ENCODE measurements around the gene MAD2L1BP. TPM values are rescaled to one million over a fixed set of nuclear protein-coding genes. Genes with fewer than 3 reads are reported as not detected.

Gene MAD2L1BP
- total and polyA plus RNA-seq, 2 of the 13 experiments (the other 11 are each of a cell fraction or from before 2014, with no cell fraction given) = 54.2 to 55.5 TPM

GRCh38 chr6:43687437-43688347, 52.1 kb downstream of the MAD2L1BP start, which contains the start of gene MRPS18A (continued):
- no peak for TF ChIP-seq PITX1 (CRISPR knock-in tag; IDR thresholded peaks at IDR 0.05)
- TF ChIP-seq RBM39 (IDR thresholded peaks at IDR 0.05; ENCODE audit: low read depth, low read length, poor library complexity, severe bottlenecking) = no peak
- no peak for TF ChIP-seq SMC3 (IDR thresholded peaks at IDR 0.05; ENCODE audit: low read length)
- TF ChIP-seq FOXC1 (CRISPR knock-in tag; IDR thresholded peaks at IDR 0.05; ENCODE audit: borderline replicate concordance) = no peak; the same call in 1 of the 2 replicates
- peak; percentile 49; the same call in 1 of the 2 replicates for TF ChIP-seq FOXJ3 (CRISPR knock-in tag; IDR thresholded peaks at IDR 0.05; ENCODE audit: borderline replicate concordance)
- 0 out of 2 replicates have a peak, but pooled peaks have one; percentile 28 for TF ChIP-seq PRMT3 (CRISPR knock-in tag; IDR thresholded peaks at IDR 0.05; ENCODE audit: borderline replicate concordance, low read depth)
- no peak for TF ChIP-seq MATR3 (CRISPR knock-in tag; IDR thresholded peaks at IDR 0.05)
- TF ChIP-seq ZNF629 (CRISPR knock-in tag; conservative IDR thresholded peaks at IDR 0.05) = no peak
- TF ChIP-seq ZBTB7B (CRISPR knock-in tag; IDR thresholded peaks at IDR 0.05) = peak; percentile 78; the same call in 1 of the 2 replicates
- no peak for TF ChIP-seq HHEX (CRISPR knock-in tag; IDR thresholded peaks at IDR 0.05)
- TF ChIP-seq, protein P1, sequence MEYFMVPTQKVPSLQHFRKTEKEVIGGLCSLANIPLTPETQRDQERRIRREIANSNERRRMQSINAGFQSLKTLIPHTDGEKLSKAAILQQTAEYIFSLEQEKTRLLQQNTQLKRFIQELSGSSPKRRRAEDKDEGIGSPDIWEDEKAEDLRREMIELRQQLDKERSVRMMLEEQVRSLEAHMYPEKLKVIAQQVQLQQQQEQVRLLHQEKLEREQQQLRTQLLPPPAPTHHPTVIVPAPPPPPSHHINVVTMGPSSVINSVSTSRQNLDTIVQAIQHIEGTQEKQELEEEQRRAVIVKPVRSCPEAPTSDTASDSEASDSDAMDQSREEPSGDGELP (IDR thresholded peaks at IDR 0.05; ENCODE audit: borderline replicate concordance, low read depth) = peak; percentile 71
- TF ChIP-seq ZFP41 (CRISPR knock-in tag; IDR thresholded peaks at IDR 0.05; ENCODE audit: borderline replicate concordance) = no peak
- TF ChIP-seq KLF9 (CRISPR knock-in tag; IDR thresholded peaks at IDR 0.05; ENCODE audit: low read depth) = no peak; the same call in 1 of the 2 replicates
- TF ChIP-seq ZNF879 (CRISPR knock-in tag; IDR thresholded peaks at IDR 0.05) = no peak
- TF ChIP-seq, protein P2, sequence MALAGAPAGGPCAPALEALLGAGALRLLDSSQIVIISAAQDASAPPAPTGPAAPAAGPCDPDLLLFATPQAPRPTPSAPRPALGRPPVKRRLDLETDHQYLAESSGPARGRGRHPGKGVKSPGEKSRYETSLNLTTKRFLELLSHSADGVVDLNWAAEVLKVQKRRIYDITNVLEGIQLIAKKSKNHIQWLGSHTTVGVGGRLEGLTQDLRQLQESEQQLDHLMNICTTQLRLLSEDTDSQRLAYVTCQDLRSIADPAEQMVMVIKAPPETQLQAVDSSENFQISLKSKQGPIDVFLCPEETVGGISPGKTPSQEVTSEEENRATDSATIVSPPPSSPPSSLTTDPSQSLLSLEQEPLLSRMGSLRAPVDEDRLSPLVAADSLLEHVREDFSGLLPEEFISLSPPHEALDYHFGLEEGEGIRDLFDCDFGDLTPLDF (CRISPR knock-in tag; IDR thresholded peaks at IDR 0.05) = peak; percentile 49; the same call in 1 of the 2 replicates
- peak; percentile 69 for TF ChIP-seq ZNF563 (CRISPR knock-in tag; IDR thresholded peaks at IDR 0.05)
- TF ChIP-seq RFXAP (CRISPR knock-in tag; IDR thresholded peaks at IDR 0.05; ENCODE audit: borderline replicate concordance) = peak; percentile 75; the same call in 1 of the 2 replicates
- peak; percentile 69; the same call in 1 of the 2 replicates for TF ChIP-seq AHR (CRISPR knock-in tag; IDR thresholded peaks at IDR 0.05)
- TF ChIP-seq PHF20 (CRISPR knock-in tag; IDR thresholded peaks at IDR 0.05) = peak; percentile 94
- TF ChIP-seq ZKSCAN1 (IDR thresholded peaks at IDR 0.05; ENCODE audit: low read length) = no peak
- TF ChIP-seq, protein P3, sequence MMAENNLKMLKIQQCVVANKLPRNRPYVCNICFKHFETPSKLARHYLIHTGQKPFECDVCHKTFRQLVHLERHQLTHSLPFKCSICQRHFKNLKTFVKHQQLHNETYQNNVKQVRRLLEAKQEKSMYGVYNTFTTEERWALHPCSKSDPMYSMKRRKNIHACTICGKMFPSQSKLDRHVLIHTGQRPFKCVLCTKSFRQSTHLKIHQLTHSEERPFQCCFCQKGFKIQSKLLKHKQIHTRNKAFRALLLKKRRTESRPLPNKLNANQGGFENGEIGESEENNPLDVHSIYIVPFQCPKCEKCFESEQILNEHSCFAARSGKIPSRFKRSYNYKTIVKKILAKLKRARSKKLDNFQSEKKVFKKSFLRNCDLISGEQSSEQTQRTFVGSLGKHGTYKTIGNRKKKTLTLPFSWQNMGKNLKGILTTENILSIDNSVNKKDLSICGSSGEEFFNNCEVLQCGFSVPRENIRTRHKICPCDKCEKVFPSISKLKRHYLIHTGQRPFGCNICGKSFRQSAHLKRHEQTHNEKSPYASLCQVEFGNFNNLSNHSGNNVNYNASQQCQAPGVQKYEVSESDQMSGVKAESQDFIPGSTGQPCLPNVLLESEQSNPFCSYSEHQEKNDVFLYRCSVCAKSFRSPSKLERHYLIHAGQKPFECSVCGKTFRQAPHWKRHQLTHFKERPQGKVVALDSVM (CRISPR knock-in tag; IDR thresholded peaks at IDR 0.05) = no peak
- TF ChIP-seq ZNF589 (CRISPR knock-in tag; conservative IDR thresholded peaks at IDR 0.05) = no peak
- TF ChIP-seq WIZ (CRISPR knock-in tag; IDR thresholded peaks at IDR 0.05) = no peak; the same call in 1 of the 2 replicates
- TF ChIP-seq ZNF564 (CRISPR knock-in tag; IDR thresholded peaks at IDR 0.05) = no peak
- TF ChIP-seq, protein P4, sequence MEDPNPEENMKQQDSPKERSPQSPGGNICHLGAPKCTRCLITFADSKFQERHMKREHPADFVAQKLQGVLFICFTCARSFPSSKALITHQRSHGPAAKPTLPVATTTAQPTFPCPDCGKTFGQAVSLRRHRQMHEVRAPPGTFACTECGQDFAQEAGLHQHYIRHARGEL (CRISPR knock-in tag; IDR thresholded peaks at IDR 0.05) = no peak
